Ovary (tissue), 9 donors: Measurements from ENCODE around the gene PCDHB3. TPM values are rescaled to one million over a fixed set of nuclear protein-coding genes. Genes with fewer than 3 reads are reported as not detected.
"Not testable (repeated sequence)": the region's sequence is repeated elsewhere in the genome, so short reads cannot be mapped to it uniquely, and the experiment has no call there.

Experiments
- DNase-seq, 5 donors: peaks; one replicate each; pipeline ENCODE4 v3.0.0-alpha.2; 2019 to 2020
- H3K27ac ChIP-seq, 2 donors: fragments of 200-600 bp; one replicate each; pipeline versions ENCODE4 v1.5.1 to v1.8.0; 2019 to 2022
- H3K27me3 ChIP-seq: fragments of 200-600 bp; one replicate; pipeline ENCODE4 v1.8.0; 2022
- H3K36me3 ChIP-seq: fragments of 200-600 bp; sonication (generic); one replicate; pipeline ENCODE4 v1.5.1; 2019
- H3K4me1 ChIP-seq: one replicate; pipeline ENCODE4 v1.8.1; 2013; ENCODE audit warnings: mild to moderate bottlenecking, moderate library complexity; ENCODE audit not compliant: insufficient read depth
- H3K4me3 ChIP-seq: fragments of 200-600 bp; sonication (generic); one replicate; pipeline ENCODE4 v1.5.1; 2017
- H3K9me3 ChIP-seq, 2 donors: fragments of 200-600 bp in 1 of 2; sonication (generic) in 1 of 2; one replicate each; pipeline versions ENCODE4 v1.5.1 to v1.8.1; 2013 to 2019; ENCODE audit warnings: mild to moderate bottlenecking in 1 of 2, moderate library complexity in 1 of 2
- EP300 ChIP-seq: sonication (generic); formaldehyde crosslinking; IDR thresholded peaks from one replicate; pipeline ENCODE4 v1.6.1; 2017; ENCODE audit warnings: antibody characterized with exemption
- POLR2A ChIP-seq: fragments of 450-650 bp; IDR thresholded peaks from one replicate; pipeline ENCODE4 v1.6.1; 2017; ENCODE audit warnings: antibody characterized with exemption, mild to moderate bottlenecking, moderate library complexity
- WGBS, 3 donors: extraction: QIAGEN DNeasy Blood & Tissue Kit in 1 of 3; methylation state at CpG; one replicate each; pipeline versions ENCODE4 v1.1.5 to v1.1.7; 2013 to 2017; 5-methylcytosine and 5-hydroxymethylcytosine counted together
- intact Hi-C, 4 donors: fragments of 100-400 bp; cut with DNase I; formaldehyde crosslinking; loops; one replicate each; pipeline versions ENCODE4 v1.11.0 to v1.15.1; 2022 to 2023
- polyA plus RNA-seq, 2 donors: library from polyadenylated mRNA; stranded (reverse); fragments of 200-250 nt in 1 of 2; fragments of 350-450 nt in 1 of 2; fragmentation: Illumina TruSeq in 1 of 2; extraction: RNeasy Lipid Tissue Mini Kit (QIAGEN cat#74804) in 1 of 2; gene quantifications; one replicate each; pipeline ENCODE4 v1.2.3, GENCODE V29; 2013 to 2014
- total RNA-seq, 7 donors: library from RNA; depleted of rRNA in 2 of 7; stranded (reverse); fragments of >200 nt in 2 of 7; fragmentation: NEBNext Ultra II Directional in 3 of 7; extraction: Animal tissue kit (Norgen Biotek cat#: 25700) in 3 of 7; gene quantifications; one replicate each; pipeline versions ENCODE4 v1.1.0 to v1.2.4, GENCODE V29; 2016 to 2023
- TF ChIP-seq, protein P1 (sequence below), 3 donors: fragments of 450-650 bp in 2 of 3; fragments of 200-600 bp in 1 of 3; IDR thresholded peaks; one replicate each; pipeline versions ENCODE4 v1.5.1 to v1.8.0; 2016 to 2022; ENCODE audit warnings: antibody characterized with exemption in 3 of 3, mild to moderate bottlenecking in 1 of 3
- donor health status: DM: no; HTN: no; CAD: no; lungs with moderate emphysema.
- donor health status: DM: no; HTN: no; CAD: no.
- donor health status: Bipolar disorder and iron deficiency.
- donor health status: DM: yes; HTN: yes; CAD: no.
- donor health status: DM: no; HTN: no; CAD: no.
- donor health status: DM: yes; HTN: yes; CAD: no.

The PCDHB3 gene
- total and polyA plus RNA-seq, 9 donors = 1.4 to 4.1 (median 3.0) TPM

- no peak for DNase-seq
- Histone ChIP-seq H3K4me1 (no peaks in the 10 kb centered on the region), H3K27me3 (no peaks in the 10 kb centered on the region), H3K9me3 (peaks cover 0 to 13% of the 10 kb centered on the region in 2 donors), H3K36me3 (no peaks in the 10 kb centered on the region), H3K4me3 (peak overlapping the region; percentile 18), H3K27ac (peak overlapping the region in 1 of 2 donors; percentile 42)
- TF ChIP-seq, protein P1, sequence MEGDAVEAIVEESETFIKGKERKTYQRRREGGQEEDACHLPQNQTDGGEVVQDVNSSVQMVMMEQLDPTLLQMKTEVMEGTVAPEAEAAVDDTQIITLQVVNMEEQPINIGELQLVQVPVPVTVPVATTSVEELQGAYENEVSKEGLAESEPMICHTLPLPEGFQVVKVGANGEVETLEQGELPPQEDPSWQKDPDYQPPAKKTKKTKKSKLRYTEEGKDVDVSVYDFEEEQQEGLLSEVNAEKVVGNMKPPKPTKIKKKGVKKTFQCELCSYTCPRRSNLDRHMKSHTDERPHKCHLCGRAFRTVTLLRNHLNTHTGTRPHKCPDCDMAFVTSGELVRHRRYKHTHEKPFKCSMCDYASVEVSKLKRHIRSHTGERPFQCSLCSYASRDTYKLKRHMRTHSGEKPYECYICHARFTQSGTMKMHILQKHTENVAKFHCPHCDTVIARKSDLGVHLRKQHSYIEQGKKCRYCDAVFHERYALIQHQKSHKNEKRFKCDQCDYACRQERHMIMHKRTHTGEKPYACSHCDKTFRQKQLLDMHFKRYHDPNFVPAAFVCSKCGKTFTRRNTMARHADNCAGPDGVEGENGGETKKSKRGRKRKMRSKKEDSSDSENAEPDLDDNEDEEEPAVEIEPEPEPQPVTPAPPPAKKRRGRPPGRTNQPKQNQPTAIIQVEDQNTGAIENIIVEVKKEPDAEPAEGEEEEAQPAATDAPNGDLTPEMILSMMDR (IDR thresholded peaks at IDR 0.05) = no peak
- TF ChIP-seq EP300 (no peak), POLR2A (no peak)
- intact Hi-C loops = no loop called here
- 22 to 46% (median 44%) methylated on average over 12 of the region's 12 CpGs for WGBS, 3 donors
These were observed 21.7 kb downstream of the PCDHB3 start for GRCh38 chr5:141121985-141122384.

DNA sequence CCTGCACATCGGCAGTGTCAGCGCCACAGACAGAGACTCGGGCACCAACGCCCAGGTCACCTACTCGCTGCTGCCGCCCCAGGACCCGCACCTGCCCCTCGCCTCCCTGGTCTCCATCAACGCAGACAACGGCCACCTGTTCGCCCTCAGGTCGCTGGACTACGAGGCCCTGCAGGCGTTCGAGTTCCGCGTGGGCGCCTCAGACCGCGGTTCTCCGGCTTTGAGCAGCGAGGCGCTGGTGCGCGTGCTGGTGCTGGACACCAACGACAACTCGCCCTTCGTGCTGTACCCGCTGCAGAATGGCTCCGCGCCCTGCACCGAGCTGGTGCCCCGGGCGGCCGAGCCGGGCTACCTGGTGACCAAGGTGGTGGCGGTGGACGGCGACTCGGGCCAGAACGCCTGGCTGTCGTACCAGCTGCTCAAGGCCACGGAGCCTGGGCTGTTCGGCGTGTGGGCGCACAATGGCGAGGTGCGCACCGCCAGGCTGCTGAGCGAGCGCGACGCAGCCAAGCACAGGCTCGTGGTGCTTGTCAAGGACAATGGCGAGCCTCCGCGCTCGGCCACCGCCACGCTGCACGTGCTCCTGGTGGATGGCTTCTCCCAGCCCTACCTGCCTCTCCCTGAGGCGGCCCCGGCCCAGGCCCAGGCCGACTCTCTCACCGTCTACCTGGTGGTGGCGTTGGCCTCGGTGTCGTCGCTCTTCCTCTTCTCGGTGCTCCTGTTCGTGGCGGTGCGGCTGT is 23.3 kb downstream of the PCDHB3 start:
- H3K27me3 ChIP-seq, intact Hi-C loops, H3K36me3 ChIP-seq, H3K4me1 ChIP-seq, H3K27ac ChIP-seq, H3K4me3 ChIP-seq, DNase-seq: not testable (repeated sequence)
- H3K9me3 ChIP-seq = peaks cover 0 to 13% of the 10 kb centered on the region in 2 donors
- WGBS, 3 donors = 26 to 35% (median 31%) methylated on average over 22 to 59 of the region's 73 CpGs

DNA sequence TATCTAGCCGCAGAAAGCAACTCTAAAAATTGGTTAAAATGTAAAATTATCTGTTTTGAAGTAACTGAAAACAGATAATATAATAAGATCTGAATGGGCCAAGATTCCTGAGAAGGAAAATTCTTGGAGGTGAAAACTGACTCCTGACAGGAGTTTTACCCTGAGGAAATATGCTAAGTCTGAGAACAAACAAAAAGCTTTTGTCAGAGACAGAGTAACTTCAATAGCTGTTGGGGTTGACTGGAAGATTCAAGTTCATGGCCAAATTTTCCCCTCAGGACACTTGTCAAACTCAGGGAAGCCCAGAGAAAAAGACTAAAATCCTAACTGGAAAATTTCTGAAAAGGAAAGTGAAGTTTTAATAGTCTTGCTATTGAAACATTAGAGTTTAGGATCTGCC is 27.0 kb downstream of the PCDHB3 start:
- DNase-seq = no peak
- Histone ChIP-seq H3K27me3 (no peaks in the 10 kb centered on the region), H3K4me3 (no peak overlapping the region), H3K27ac (no peak overlapping the region), H3K9me3 (peaks cover 0 to 9% of the 10 kb centered on the region in 2 donors), H3K4me1 (no peaks in the 10 kb centered on the region), H3K36me3 (no peaks in the 10 kb centered on the region)
- TF ChIP-seq, protein P1 (IDR thresholded peaks at IDR 0.05) = no peak
- TF ChIP-seq POLR2A (no peak), EP300 (no peak)
- intact Hi-C loops = no loop called here
- WGBS, 3 donors = 91 to 96% (median 93%) methylated on average over 1 of the region's 1 CpG

DNA sequence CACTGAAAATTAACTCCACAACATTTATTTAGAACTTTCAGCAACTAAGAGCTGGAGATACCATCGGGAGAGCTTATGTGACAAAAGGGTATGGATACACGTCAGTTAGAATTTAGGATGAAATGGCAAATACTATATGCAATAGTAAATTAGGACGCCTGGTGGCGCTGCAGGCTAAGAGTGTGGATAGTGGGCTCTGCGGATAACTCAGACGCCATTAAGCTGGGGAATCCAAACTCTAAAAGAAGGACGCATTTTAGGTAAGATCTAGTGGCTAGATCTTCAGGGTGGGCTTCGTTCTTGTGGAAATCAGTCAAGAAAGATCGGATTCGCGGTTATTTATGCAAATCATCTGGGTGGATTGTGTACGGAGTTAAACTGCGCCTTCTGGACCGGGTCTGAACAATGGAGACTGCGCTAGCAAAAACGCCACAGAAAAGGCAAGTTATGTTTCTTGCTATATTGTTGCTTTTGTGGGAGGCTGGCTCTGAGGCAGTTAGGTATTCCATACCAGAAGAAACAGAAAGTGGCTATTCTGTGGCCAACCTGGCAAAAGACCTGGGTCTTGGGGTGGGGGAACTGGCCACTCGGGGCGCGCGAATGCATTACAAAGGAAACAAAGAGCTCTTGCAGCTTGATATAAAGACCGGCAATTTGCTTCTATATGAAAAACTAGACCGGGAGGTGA is 34.9 kb downstream of the PCDHB3 start, which contains the start of gene PCDHB5:
Gene PCDHB5, plus strand, starts transcription at position 177 of the 688 bp plus-strand sequence. Its CDS starts 229 bp downstream, at position 406.
- Histone ChIP-seq H3K4me1 (no peaks in the 10 kb centered on the region), H3K9me3 (peaks cover 0 to 20% of the 10 kb centered on the region in 2 donors), H3K27ac (no peak within 1 kb of the TSS), H3K36me3 (no peaks in the 10 kb centered on the region), H3K4me3 (peak within 1 kb of the TSS; percentile 31), H3K27me3 (no peaks in the 10 kb centered on the region)
- peak in 4 of 5 donors; percentile 20 to 45 (median 31) for DNase-seq
- 12 to 20% (median 18%) methylated on average over 22 of the region's 22 CpGs for WGBS, 3 donors
- intact Hi-C loops = no loop called here
- TF ChIP-seq POLR2A (no peak), EP300 (no peak)
- TF ChIP-seq, protein P1 (IDR thresholded peaks at IDR 0.05) = peak in 1 of 3 donors; percentile 28
